RWPE1 (cell line): ENCODE data around the gene SLC2A13.

Experiments
- CTCF ChIA-PET: fragments of 350-600 bp; sonication (Branson Sonifier 250); formaldehyde crosslinking; extraction: SDS; loops from one replicate; lab custom pipeline; 2021; lab: Yijun Ruan, JAX
- POLR2A ChIA-PET: fragments of 400-600 bp; formaldehyde crosslinking; extraction: SDS; loops from one replicate; lab custom pipeline; 2020; ENCODE audit warnings: antibody characterized with exemption; ENCODE audit not compliant: low non-redundant PET; lab: Yijun Ruan, JAX
- DNase-seq: peaks from one replicate; pipeline ENCODE4 v3.0.0; 2012; ENCODE audit warnings: low spot score
- H3K27ac ChIP-seq: fragments of 450-650 bp; 2 replicates; pipeline ENCODE4 v1.5.1; 2017
- TF ChIP-seq, protein P1 (sequence below): fragments of 450-650 bp; conservative IDR thresholded peaks from 2 replicates; pipeline ENCODE4 v1.5.1; 2017; ENCODE audit warnings: low read depth, mild to moderate bottlenecking

Gene SLC2A13

GRCh38 chr12:39846304-39846703 is 259.6 kb downstream of the SLC2A13 start:
- ChIA-PET CTCF (no interaction called here), POLR2A (no interaction called here)
- H3K27ac ChIP-seq, result no peak overlapping the region
- TF ChIP-seq, protein P1, sequence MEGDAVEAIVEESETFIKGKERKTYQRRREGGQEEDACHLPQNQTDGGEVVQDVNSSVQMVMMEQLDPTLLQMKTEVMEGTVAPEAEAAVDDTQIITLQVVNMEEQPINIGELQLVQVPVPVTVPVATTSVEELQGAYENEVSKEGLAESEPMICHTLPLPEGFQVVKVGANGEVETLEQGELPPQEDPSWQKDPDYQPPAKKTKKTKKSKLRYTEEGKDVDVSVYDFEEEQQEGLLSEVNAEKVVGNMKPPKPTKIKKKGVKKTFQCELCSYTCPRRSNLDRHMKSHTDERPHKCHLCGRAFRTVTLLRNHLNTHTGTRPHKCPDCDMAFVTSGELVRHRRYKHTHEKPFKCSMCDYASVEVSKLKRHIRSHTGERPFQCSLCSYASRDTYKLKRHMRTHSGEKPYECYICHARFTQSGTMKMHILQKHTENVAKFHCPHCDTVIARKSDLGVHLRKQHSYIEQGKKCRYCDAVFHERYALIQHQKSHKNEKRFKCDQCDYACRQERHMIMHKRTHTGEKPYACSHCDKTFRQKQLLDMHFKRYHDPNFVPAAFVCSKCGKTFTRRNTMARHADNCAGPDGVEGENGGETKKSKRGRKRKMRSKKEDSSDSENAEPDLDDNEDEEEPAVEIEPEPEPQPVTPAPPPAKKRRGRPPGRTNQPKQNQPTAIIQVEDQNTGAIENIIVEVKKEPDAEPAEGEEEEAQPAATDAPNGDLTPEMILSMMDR, result no peak
- DNase-seq, result no peak

DNA sequence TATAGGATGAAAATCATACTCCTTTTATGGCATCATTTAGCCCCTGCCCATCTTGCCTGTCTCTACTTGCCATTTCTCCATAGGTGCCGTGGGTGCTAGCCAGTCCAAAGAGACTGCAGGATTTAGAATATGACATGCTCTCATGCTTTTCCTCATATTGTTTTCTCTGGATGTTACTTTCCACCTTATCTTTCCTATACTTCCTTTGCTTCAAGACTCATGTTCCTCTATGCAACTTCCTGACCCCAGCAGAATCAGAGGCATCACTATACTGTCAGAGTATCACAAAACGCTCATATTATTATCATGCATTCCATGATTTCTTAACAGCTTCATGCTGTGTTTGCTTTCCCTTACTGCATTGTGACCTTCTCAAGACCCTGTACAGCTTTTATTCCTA is 265.5 kb downstream of the SLC2A13 start:
- TF ChIP-seq, protein P1, result no peak
- no peak for DNase-seq
- ChIA-PET POLR2A (no interaction called here), CTCF (no interaction called here)
- H3K27ac ChIP-seq, result no peak overlapping the region

DNA sequence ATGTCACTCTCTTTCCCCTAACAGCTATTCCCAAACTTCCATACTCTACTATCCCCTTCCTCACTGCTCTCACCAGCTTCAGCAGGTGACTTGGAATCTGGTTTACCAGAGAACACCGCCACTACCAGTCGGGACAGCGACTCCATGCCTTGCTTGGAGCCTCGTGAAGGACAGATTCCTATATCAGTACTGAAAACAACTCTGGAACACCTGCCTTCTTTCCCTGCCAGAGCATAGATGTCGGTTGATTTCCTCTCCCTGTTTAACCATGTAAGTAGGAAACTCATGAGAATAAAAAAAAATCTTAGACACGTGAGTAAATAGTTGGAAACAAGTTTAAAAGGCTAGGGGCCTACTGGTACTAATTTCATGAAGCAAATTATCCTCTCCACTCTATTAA is 266.8 kb downstream of the SLC2A13 start:
- CTCF ChIA-PET, result no interaction called here
- TF ChIP-seq, protein P1, result no peak
- no peak overlapping the region for H3K27ac ChIP-seq
- POLR2A ChIA-PET, result no interaction called here
- no peak for DNase-seq

GRCh38 chr12:39835517-39836489 is 270.1 kb downstream of the SLC2A13 start:
- TF ChIP-seq, protein P1, result no peak
- CTCF ChIA-PET, result no interaction called here

DNA sequence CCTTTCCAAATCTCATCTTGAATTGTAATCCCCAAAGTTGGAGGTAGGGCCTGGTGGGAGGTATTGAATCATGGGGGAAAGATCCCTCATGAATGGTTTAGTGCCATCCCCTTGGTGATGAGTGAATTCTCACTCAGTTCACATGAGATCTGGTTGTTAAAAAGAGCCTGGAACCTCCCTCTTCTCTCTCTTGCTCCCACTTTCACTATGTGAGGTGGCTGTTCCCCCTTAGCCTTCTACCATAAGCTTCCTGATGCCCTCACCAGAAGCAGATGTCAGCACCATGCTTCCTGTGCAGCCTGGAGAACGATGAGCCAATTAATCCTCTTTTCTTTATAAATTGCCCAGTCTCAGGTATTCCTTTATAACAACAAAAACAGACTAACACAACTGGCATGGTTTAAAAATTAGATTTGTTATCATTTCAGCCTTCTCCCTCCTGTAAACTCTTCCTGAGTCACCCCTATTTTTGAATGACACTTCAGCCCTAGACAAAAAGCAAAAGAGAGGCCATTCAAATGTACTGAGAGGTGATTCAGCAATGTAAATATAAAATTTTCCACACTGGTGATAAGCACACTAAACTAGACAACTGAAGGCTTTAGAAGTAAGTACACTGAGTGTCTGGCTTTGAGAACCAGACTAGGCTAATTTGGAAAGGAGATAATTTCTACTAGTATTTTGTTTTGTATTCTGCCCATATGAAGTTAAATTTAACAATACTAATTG is 274.1 kb downstream of the SLC2A13 start:
- ChIA-PET CTCF (no interaction called here), POLR2A (no interaction called here)
- H3K27ac ChIP-seq, result no peak overlapping the region
- TF ChIP-seq, protein P1, result no peak
- no peak for DNase-seq

More at GRCh38 chr12:39835517-39836489, 270.1 kb downstream of the SLC2A13 start:
- POLR2A ChIA-PET, result no interaction called here
- H3K27ac ChIP-seq, result no peak overlapping the region
- DNase-seq, result no peak

DNA sequence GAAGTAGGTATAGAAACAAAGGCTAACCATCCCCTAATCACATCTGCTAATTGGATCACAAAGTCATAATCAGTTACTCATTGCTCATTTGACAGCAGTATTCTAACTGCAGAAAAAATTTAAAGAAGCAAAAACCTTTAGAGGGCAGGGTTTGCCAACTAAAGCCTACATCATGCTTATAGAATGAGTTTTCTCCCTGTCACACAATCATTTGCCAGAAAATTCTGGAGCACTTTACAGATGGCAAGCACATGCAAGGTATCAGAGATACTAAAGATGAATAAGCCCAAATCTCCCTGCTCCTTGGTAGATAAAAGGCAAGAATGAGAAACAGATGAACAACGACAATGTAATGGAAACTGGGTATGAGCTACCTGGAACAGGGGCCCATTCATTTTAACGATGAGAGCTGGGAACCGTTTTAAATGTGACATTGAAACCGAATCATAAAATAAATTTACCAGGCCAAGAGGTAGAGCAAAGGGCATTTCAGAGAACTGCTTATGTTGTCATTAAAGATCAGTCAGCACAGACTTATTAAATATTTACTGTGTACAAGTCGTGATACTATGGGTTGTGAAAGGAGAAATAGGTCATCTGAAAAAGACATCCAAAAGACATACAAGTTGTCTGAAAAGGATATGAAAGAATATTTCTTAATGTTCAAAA is 274.9 kb downstream of the SLC2A13 start:
- CTCF ChIA-PET, result no interaction called here
- DNase-seq, result no peak
- no peak overlapping the region for H3K27ac ChIP-seq
- TF ChIP-seq, protein P1, result no peak
- POLR2A ChIA-PET, result no interaction called here
